Thymus (tissue), 11 donors: ENCODE data around the gene CYB5A. TPM values are rescaled to one million over a fixed set of nuclear protein-coding genes. Genes with fewer than 3 reads are reported as not detected.

ENCODE experiments used
- DNase-seq, 9 donors: peaks; one replicate each; pipeline ENCODE4 v3.0.0-alpha.2; 2013; ENCODE audit warnings: low spot score in 9 of 9, low read depth in 6 of 9, missing footprints in 1 of 9
- H3K27ac ChIP-seq, 2 donors: one replicate each; pipeline ENCODE4 v1.5.1; 2013; ENCODE audit warnings: control low read depth in 1 of 2, low read depth in 1 of 2, low read length in 1 of 2, mild to moderate bottlenecking in 1 of 2, moderate library complexity in 1 of 2
- H3K27me3 ChIP-seq, 2 donors: one replicate each; pipeline ENCODE4 v1.5.1; 2013; ENCODE audit warnings: low read length in 1 of 2; ENCODE audit not compliant: control insufficient read depth in 2 of 2, insufficient read depth in 1 of 2
- H3K36me3 ChIP-seq, 2 donors: one replicate each; pipeline ENCODE4 v1.5.1; 2013; ENCODE audit warnings: low read length in 1 of 2, mild to moderate bottlenecking in 1 of 2, moderate library complexity in 1 of 2; ENCODE audit not compliant: control insufficient read depth in 2 of 2, insufficient read depth in 2 of 2
- H3K4me1 ChIP-seq, 2 donors: one replicate each; pipeline ENCODE4 v1.5.1; 2013; ENCODE audit warnings: low read length in 2 of 2; ENCODE audit not compliant: control insufficient read depth in 2 of 2, insufficient read depth in 2 of 2
- H3K4me3 ChIP-seq, 2 donors: one replicate each; pipeline ENCODE4 v1.5.1; 2013; ENCODE audit warnings: low read length in 2 of 2, control low read depth in 1 of 2, mild to moderate bottlenecking in 1 of 2
- H3K9me3 ChIP-seq, 2 donors: one replicate each; pipeline ENCODE4 v1.5.1; 2013; ENCODE audit warnings: low read length in 1 of 2, mild to moderate bottlenecking in 1 of 2; ENCODE audit not compliant: control insufficient read depth in 2 of 2, insufficient read depth in 1 of 2
- WGBS: extraction: QIAGEN DNeasy Blood & Tissue Kit; methylation state at CpG from one replicate; pipeline ENCODE4 v1.1.7; 2013; 5-methylcytosine and 5-hydroxymethylcytosine counted together
- polyA plus RNA-seq: library from polyadenylated mRNA; stranded (reverse); fragments of 200-250 nt; gene quantifications from one replicate; pipeline ENCODE4 v1.2.3, GENCODE V29; 2013
- total RNA-seq: library from RNA; stranded (reverse); fragments of 120-200 nt; gene quantifications from one replicate; pipeline ENCODE4 v1.2.4, GENCODE V29; 2013
- donor health status: healthy.

CYB5A gene
- total and polyA plus RNA-seq, 2 donors, result 52.9 to 86.2 TPM

DNA sequence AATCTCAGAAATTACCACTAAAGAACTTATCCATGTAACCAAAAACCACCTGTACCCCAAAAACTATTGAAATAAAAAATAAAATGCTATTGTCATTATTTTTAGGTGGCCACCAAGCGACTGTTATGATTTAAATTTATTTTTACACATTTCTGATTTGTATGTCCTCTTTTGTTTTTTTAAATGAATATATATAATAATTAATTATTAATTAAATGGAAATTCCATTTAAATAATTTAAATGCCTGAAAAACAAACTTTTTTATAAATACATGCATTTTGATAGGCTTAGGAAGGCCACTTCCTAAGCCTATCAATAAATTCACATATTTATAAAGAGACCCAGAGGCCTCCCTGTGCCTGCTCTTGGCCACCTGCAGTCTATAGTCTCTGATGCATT is 52.2 kb downstream of the CYB5A start:
- H3K4me3 ChIP-seq, result no peak overlapping the region
- WGBS, result 100% methylated on average over 1 of the region's 1 CpG
- H3K36me3 ChIP-seq, result no peaks in the 10 kb centered on the region
- no peaks in the 10 kb centered on the region for H3K9me3 ChIP-seq
- H3K4me1 ChIP-seq, result no peaks in the 10 kb centered on the region
- H3K27me3 ChIP-seq, result peaks cover 0 to 2% of the 10 kb centered on the region in 2 donors
- H3K27ac ChIP-seq, result no peak overlapping the region
- no peak for DNase-seq

GRCh38 chr18:74234326-74235171 is 57.2 kb downstream of the CYB5A start:
- H3K9me3 ChIP-seq, result no peaks in the 10 kb centered on the region
- H3K4me3 ChIP-seq, result no peak overlapping the region
- H3K4me1 ChIP-seq, result no peaks in the 10 kb centered on the region
- no peaks in the 10 kb centered on the region for H3K27me3 ChIP-seq
- no peaks in the 10 kb centered on the region for H3K36me3 ChIP-seq
- H3K27ac ChIP-seq, result no peak overlapping the region
- no peak for DNase-seq
- 94% methylated on average over 10 of the region's 10 CpGs for WGBS

GRCh38 chr18:74233933-74234325 is 57.8 kb downstream of the CYB5A start:
- H3K9me3 ChIP-seq, result no peaks in the 10 kb centered on the region
- H3K4me3 ChIP-seq, result no peak overlapping the region
- WGBS, result 92% methylated on average over 3 of the region's 3 CpGs
- H3K4me1 ChIP-seq, result no peaks in the 10 kb centered on the region
- H3K27ac ChIP-seq, result no peak overlapping the region
- no peaks in the 10 kb centered on the region for H3K36me3 ChIP-seq
- H3K27me3 ChIP-seq, result no peaks in the 10 kb centered on the region
- no peak for DNase-seq

DNA sequence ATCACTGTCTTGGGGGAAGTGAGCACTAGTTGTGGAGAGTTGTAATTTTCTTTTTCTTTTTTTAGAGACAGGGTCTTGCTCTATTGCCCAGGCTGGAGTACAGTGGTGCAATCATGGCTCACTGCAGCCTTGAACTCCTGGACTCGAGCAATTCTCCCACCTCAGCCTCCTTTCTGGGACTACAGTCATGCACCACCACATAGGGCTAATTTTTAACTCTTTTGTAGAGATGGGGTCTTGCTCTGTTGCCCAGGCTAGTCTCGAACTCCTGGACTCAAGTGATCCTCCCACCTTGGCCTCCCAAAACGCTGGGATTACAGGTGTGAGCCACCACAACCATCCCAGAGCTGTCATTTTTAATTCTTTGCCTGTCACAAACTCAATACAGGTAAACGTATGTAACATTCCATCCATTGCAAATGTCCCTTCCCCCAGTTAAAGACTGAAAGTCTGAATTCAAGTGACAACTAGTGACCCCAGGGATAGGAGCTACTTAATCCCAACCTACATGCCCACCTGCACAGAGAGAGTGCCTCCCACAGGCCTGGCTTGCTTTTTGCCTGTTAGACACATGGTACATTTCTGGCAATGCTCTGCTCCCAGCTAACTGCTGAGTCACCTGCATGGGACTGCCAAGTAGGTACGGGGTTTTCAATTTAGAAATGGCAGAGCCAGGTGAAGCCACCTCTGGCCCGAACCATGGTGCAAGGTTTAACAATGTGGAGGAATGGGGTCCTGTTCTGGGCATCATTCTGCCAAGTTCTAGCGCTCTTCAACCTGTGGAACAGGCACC is 60.6 kb downstream of the CYB5A start:
- Histone ChIP-seq H3K4me1 (no peaks in the 10 kb centered on the region), H3K36me3 (no peaks in the 10 kb centered on the region), H3K4me3 (no peak overlapping the region), H3K9me3 (no peaks in the 10 kb centered on the region), H3K27ac (no peak overlapping the region), H3K27me3 (no peaks in the 10 kb centered on the region)
- DNase-seq, result no peak
- 92% methylated on average over 7 of the region's 7 CpGs for WGBS

GRCh38 chr18:74229891-74230290 is 61.9 kb downstream of the CYB5A start:
- Histone ChIP-seq H3K9me3 (no peaks in the 10 kb centered on the region), H3K36me3 (no peaks in the 10 kb centered on the region), H3K27me3 (no peaks in the 10 kb centered on the region), H3K4me3 (no peak overlapping the region), H3K27ac (no peak overlapping the region), H3K4me1 (no peaks in the 10 kb centered on the region)
- DNase-seq, result no peak
- WGBS, result 97% methylated on average over 10 of the region's 10 CpGs

GRCh38 chr18:74229005-74229404 is 62.8 kb downstream of the CYB5A start:
- no peaks in the 10 kb centered on the region for H3K4me1 ChIP-seq
- DNase-seq, result no peak
- no peaks in the 10 kb centered on the region for H3K9me3 ChIP-seq
- no peaks in the 10 kb centered on the region for H3K36me3 ChIP-seq
- H3K4me3 ChIP-seq, result no peak overlapping the region
- no peak overlapping the region for H3K27ac ChIP-seq
- WGBS, result over 99% methylated on average over 3 of the region's 3 CpGs
- H3K27me3 ChIP-seq, result no peaks in the 10 kb centered on the region

- Histone ChIP-seq H3K36me3 (no peaks in the 10 kb centered on the region), H3K9me3 (no peaks in the 10 kb centered on the region), H3K27me3 (no peaks in the 10 kb centered on the region), H3K27ac (no peak overlapping the region), H3K4me1 (no peaks in the 10 kb centered on the region), H3K4me3 (no peak overlapping the region)
- 95% methylated on average over 5 of the region's 5 CpGs for WGBS
- no peak for DNase-seq
These were observed 63.5 kb downstream of the CYB5A start for GRCh38 chr18:74228312-74228711.

DNA sequence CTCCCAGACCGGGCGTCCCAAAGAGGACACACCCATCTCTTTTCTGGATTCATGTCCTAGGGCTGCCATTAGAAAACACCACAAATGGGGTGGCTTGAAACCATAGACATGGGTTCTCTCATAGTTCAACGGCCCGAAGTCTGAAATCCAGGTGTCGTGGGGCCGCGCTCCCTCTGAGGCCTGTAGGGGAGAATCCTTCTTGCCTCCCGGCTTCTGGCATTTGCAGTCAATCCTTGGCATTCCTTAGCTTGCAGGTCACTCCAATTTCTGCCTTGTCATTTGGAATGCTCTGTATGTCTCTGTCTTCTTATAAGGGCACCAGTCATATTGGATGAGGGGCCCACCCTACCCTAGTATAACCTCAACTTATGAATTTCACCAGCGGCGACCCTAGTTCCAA is 65.1 kb downstream of the CYB5A start:
- Histone ChIP-seq H3K4me1 (no peaks in the 10 kb centered on the region), H3K36me3 (no peaks in the 10 kb centered on the region), H3K27me3 (no peaks in the 10 kb centered on the region), H3K4me3 (no peak overlapping the region), H3K9me3 (no peaks in the 10 kb centered on the region), H3K27ac (no peak overlapping the region)
- DNase-seq, result no peak
- WGBS, result 98% methylated on average over 10 of the region's 10 CpGs

GRCh38 chr18:74226156-74226555 is 65.6 kb downstream of the CYB5A start:
- Histone ChIP-seq H3K9me3 (no peaks in the 10 kb centered on the region), H3K36me3 (no peaks in the 10 kb centered on the region), H3K27ac (no peak overlapping the region), H3K27me3 (no peaks in the 10 kb centered on the region), H3K4me3 (no peak overlapping the region), H3K4me1 (no peaks in the 10 kb centered on the region)
- WGBS, result 95% methylated on average over 4 of the region's 4 CpGs
- no peak for DNase-seq
